Stimulated activated CD4-positive, alpha-beta T cell treated with anti-CD3 and anti-CD28 coated beads, Interleukin-15, amount 100 ng/mL, for 24 hours (primary cell): ENCODE results near the gene MC5R.

ENCODE experiments used
- DNase-seq: peaks from one replicate; pipeline ENCODE4 v3.0.0-alpha.2; 2020

Gene MC5R

GRCh38 chr18:13823707-13824395, at the start of gene MC5R:
TSS of gene MC5R (plus strand) at chr18:13824149. CDS start at chr18:13825766, 1,617 bp downstream.
- DNase-seq = peak; percentile 82

- DNase-seq = no peak
These were observed 48.9 kb upstream of the MC5R start for GRCh38 chr18:13775058-13775457.

DNA sequence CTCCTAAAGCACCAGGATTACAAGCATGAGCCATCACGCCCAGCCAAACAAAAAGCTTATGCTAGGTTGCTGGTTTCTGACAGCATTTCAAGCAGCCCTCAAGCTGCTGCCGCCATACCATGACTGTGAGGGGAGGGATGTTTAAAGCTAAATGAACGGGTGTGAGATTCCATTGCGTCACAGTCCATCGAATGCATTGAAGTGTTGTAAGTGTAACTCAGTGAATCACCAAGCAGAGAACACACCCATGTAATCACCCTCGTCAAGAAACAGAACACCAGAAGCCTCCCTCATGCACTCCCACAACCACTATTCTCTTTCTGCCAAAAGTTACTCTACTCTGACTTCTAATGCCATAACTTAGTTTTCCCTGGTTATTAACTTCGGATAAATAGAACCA, 32.8 kb upstream of the MC5R start:
- no peak for DNase-seq

DNA sequence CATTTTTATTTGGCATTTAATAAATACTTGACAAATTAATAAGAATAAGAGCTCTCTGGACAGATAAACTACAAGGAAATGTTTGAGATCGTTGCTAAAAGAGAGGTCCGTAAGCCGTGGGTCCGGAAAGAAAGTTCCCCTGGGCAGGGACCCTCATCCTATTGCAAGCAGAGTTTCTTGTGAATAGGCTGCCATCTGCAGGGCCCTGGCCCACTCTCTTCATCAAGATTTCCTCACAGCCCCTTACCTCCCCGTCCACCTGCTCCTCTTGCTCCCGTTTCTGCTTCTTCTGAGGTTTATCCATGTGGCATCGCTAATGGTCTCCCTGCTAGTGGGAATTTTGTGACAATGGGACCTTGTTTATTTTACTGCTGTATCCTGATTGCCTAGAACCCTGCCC, 30.1 kb upstream of the MC5R start:
- DNase-seq = no peak

DNA sequence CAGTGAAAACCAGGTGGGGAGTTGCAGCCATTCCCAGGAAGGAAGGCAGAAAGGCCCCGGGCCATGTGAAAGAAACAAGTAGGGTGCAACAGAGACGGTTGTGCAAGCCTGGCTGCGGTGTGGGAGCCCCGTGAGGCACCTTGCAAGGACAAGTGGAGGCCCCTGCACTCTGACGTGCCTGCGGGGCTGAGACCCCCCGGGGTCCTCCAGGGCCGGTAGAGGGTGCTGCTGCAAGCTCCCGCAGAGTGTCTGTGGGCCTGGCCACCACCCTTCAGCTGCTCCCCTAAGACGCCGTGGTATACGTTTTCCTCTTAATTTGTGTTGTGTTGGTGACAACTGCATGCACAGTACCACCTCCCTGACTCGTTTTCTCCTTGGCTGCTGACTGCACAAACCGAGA, 27.4 kb upstream of the MC5R start:
- no peak for DNase-seq

- no peak for DNase-seq
These were observed 26.8 kb upstream of the MC5R start for GRCh38 chr18:13797157-13797611.

DNA sequence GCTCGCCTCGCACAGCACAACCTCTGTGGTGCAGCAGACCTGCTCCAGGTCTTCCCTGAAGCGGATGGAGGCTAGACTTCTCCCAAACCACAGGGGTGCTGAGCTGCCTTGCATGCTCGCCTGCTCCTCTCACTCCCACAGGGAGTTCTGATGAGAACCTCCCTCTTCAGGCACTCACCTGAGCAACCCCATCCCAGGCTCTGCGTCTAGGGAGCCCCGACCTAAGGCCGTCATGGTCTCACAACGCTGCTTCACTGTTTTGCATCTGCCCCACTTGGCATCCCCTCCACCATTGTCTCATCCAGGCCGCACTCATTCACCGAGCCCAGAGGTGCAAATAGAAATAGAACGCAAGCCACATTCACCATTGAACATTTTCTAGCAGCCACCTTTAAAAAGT, 24.6 kb upstream of the MC5R start:
- no peak for DNase-seq

DNA sequence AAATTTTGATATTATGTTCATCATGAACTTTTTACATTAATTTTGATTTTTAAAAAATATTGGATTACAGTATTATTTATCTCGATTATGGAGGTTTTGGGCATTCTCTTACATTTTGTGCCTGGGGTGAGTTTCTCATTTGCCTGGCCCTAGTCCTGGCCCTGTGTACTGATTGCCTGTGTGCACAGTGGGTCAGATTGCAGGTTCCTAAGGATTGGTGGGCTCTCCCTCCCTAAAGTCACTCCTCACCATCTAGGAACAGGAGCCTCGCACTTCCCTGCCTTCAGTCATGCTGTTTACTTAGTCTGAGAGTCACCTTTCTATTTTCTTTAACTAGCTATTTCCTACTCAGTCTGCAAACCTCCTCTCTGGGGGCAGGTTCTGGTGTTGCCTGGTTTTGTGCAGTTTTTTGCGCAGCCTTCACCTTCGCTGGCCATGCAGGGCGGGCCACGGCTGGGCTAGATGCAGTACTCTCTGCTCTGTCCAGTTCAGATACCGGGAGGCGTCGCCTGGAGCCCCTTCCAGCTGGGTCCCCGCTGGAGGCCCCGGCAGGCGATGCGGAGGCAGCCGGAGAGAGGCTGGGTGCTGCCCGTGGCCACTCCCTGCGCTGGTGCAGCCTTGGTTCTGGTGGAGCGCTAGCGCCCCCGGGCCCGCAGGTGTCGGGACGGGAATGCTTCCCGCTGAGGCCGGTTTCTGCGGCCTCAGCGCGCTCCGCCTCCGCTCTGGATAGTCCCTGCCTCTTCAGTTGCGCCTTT, 23.3 kb upstream of the MC5R start:
- DNase-seq = peak; percentile 76

- no peak for DNase-seq
These were observed 22.7 kb upstream of the MC5R start for GRCh38 chr18:13801260-13801601.

- no peak for DNase-seq
These were observed 19.6 kb upstream of the MC5R start for GRCh38 chr18:13804305-13804704.

- no peak for DNase-seq
These were observed 15.5 kb upstream of the MC5R start for GRCh38 chr18:13808294-13809042.

DNA sequence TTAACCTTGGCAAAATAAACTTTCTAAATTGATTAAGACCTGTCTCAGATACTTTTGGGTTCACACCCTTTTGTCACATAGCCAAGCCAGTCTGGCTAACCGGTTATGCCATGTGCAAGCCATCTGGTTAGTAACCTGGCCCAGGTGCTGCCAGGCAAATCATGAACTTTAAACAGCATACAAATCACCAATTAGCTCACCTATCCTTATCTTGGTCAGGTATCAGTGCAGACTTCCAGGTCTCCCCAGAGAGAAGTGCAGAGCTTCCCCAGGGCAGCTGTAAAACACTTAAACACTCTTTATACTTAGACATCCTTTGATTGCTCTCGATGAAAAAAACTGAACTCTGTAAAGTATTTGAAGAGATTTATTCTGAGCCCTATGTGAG, 14.9 kb upstream of the MC5R start:
- no peak for DNase-seq

GRCh38 chr18:13809531-13810255, 14.3 kb upstream of the MC5R start:
- no peak for DNase-seq

DNA sequence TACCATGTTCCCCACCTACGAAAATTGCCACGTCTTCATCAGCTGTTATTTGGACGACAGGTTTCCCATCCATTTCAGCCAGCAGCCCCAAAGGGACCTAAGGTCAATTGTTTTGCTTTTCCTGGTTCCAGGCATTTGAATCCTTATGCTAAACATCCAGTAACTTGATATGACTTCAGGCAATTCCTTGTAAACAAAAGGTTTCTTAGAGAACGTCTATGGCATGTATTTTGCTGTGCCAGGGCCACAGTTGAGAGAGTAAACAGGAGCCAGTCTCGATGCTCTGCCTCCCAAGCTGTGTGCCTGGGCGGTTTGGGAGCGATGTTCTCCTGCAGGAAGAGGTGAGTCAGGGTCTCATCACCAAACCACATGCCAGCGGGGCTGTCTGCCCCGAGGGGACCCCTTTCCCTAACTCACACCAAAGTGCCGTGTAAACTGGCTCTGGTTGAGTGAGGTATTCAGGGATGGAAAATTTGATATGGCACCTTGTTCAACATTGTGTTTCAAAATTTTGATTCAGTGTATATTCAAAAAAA, 12.9 kb upstream of the MC5R start:
- DNase-seq = no peak

DNA sequence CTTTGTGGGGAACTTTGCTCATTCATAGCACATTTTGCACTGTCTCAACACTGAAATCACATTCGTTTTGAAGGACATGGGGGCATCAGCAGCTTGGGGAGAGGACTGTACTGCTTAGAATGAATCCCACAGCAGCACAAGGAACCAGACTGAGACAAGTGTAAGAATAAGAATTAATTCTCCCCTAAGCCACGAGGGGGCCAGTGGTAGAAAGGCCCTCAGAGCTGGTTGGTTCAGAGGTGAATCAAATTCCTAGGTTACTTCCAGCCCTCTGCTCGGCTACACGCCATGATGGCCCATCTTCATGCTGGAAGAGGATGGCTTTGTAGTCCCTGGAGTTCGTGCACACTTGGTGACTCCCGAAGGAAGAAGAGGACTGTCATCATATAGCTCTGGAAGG, 12.0 kb upstream of the MC5R start:
- DNase-seq = no peak

- DNase-seq = peak; percentile 69
These were observed 10.6 kb upstream of the MC5R start for GRCh38 chr18:13813271-13813849.

GRCh38 chr18:13826209-13826608, 2.3 kb downstream of the MC5R start:
- DNase-seq = no peak

GRCh38 chr18:13831864-13832508, 8.0 kb downstream of the MC5R start:
- DNase-seq = no peak

GRCh38 chr18:13834496-13835015, 10.6 kb downstream of the MC5R start:
- DNase-seq = no peak

- DNase-seq = no peak
These were observed 11.3 kb downstream of the MC5R start for GRCh38 chr18:13835202-13835601.

DNA sequence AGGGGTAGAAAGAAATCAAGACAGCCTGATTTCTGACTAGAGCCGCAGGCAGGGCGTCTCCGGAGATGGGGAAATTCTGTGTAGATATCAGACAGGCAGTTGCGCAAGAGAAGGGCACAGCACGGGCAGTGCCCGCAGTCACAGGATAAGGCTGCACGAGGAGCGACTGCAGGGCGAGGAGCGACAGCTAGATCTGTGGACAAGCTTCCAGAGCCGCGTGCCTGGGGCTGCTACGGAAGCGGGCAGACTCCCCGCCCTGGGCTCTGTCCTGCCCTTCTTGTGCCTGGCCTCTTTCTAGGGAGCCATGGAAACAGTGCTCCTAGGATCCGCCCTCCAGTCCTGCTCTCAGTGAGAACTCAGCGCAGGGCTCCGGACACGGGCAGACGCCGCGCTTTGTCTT, 12.6 kb downstream of the MC5R start:
- no peak for DNase-seq

- no peak for DNase-seq
These were observed 25.8 kb downstream of the MC5R start for GRCh38 chr18:13849791-13850190.
